ENCODE measurements around the gene GZMM. TPM values are rescaled to one million over a fixed set of nuclear protein-coding genes. Genes with fewer than 3 reads are reported as not detected.

Gene GZMM
- total and polyA plus RNA-seq, 2 experiments from 2014 or later: 0.29 TPM; not detected in 1

GRCh38 chr19:496986-497385 is 46.9 kb upstream of the GZMM start:
- Mint-ChIP-seq H3K9me3 (peaks cover 12% of the 10 kb centered on the region), H3K27me3 (ENCODE audit: insufficient read depth, low read depth, poor library complexity) (peaks cover 41% of the 10 kb centered on the region), H3K4me3 (peak overlapping the region; percentile 63; the same call in 2 of the 3 replicates), H3K27ac (no peak overlapping the region), H3K36me3 (ENCODE audit: low read depth) (peaks cover 2% of the 10 kb centered on the region; the same call in 2 of the 3 replicates), H3K4me1 (peaks cover 8% of the 10 kb centered on the region)
- Histone ChIP-seq H2AFZ (no peak overlapping the region), H3K27me3 (ENCODE audit: insufficient read depth) (peaks cover 42% of the 10 kb centered on the region), H3K4me2 (peak overlapping the region; percentile 81), H3F3A (replicated peaks; ENCODE audit: low read depth) (peaks cover 3% of the 10 kb centered on the region; the same call in 1 of the 2 replicates), H3K4me3 (peak overlapping the region; percentile 64), H3K27ac (ENCODE audit: low read depth) (no peak overlapping the region), H3K9me2 (ENCODE audit: insufficient read depth) (no peaks in the 10 kb centered on the region), H4K20me1 (replicated peaks; ENCODE audit: insufficient read depth) (no peaks in the 10 kb centered on the region), H3K4me1 (ENCODE audit: insufficient read depth) (no peaks in the 10 kb centered on the region), H3K36me3 (ENCODE audit: insufficient read depth) (no peaks in the 10 kb centered on the region), H3K79me2 (replicated peaks; ENCODE audit: insufficient read depth) (no peaks in the 10 kb centered on the region)
- TF ChIP-seq POLR2AphosphoS5 (IDR thresholded peaks at IDR 0.05; ENCODE audit: low read depth): no peak
- no peak for TF ChIP-seq ZNF331 (CRISPR knock-in tag; IDR thresholded peaks at IDR 0.05; ENCODE audit: low read depth)
- TF ChIP-seq JUNB (IDR thresholded peaks at IDR 0.05; ENCODE audit: unreplicated experiment): no peak
- TF ChIP-seq, protein P1, sequence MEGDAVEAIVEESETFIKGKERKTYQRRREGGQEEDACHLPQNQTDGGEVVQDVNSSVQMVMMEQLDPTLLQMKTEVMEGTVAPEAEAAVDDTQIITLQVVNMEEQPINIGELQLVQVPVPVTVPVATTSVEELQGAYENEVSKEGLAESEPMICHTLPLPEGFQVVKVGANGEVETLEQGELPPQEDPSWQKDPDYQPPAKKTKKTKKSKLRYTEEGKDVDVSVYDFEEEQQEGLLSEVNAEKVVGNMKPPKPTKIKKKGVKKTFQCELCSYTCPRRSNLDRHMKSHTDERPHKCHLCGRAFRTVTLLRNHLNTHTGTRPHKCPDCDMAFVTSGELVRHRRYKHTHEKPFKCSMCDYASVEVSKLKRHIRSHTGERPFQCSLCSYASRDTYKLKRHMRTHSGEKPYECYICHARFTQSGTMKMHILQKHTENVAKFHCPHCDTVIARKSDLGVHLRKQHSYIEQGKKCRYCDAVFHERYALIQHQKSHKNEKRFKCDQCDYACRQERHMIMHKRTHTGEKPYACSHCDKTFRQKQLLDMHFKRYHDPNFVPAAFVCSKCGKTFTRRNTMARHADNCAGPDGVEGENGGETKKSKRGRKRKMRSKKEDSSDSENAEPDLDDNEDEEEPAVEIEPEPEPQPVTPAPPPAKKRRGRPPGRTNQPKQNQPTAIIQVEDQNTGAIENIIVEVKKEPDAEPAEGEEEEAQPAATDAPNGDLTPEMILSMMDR (conservative IDR thresholded peaks at IDR 0.05; ENCODE audit: low read depth in 2 of 2): no peak
- no peak for TF ChIP-seq EZH2phosphoT487 (IDR thresholded peaks at IDR 0.05; ENCODE audit: unreplicated experiment)
- TF ChIP-seq, protein P2, sequence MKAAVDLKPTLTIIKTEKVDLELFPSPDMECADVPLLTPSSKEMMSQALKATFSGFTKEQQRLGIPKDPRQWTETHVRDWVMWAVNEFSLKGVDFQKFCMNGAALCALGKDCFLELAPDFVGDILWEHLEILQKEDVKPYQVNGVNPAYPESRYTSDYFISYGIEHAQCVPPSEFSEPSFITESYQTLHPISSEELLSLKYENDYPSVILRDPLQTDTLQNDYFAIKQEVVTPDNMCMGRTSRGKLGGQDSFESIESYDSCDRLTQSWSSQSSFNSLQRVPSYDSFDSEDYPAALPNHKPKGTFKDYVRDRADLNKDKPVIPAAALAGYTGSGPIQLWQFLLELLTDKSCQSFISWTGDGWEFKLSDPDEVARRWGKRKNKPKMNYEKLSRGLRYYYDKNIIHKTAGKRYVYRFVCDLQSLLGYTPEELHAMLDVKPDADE (IDR thresholded peaks at IDR 0.05): no peak
- TF ChIP-seq NANOG (IDR thresholded peaks at IDR 0.05; ENCODE audit: borderline replicate concordance): no peak
- TF ChIP-seq, protein P3, sequence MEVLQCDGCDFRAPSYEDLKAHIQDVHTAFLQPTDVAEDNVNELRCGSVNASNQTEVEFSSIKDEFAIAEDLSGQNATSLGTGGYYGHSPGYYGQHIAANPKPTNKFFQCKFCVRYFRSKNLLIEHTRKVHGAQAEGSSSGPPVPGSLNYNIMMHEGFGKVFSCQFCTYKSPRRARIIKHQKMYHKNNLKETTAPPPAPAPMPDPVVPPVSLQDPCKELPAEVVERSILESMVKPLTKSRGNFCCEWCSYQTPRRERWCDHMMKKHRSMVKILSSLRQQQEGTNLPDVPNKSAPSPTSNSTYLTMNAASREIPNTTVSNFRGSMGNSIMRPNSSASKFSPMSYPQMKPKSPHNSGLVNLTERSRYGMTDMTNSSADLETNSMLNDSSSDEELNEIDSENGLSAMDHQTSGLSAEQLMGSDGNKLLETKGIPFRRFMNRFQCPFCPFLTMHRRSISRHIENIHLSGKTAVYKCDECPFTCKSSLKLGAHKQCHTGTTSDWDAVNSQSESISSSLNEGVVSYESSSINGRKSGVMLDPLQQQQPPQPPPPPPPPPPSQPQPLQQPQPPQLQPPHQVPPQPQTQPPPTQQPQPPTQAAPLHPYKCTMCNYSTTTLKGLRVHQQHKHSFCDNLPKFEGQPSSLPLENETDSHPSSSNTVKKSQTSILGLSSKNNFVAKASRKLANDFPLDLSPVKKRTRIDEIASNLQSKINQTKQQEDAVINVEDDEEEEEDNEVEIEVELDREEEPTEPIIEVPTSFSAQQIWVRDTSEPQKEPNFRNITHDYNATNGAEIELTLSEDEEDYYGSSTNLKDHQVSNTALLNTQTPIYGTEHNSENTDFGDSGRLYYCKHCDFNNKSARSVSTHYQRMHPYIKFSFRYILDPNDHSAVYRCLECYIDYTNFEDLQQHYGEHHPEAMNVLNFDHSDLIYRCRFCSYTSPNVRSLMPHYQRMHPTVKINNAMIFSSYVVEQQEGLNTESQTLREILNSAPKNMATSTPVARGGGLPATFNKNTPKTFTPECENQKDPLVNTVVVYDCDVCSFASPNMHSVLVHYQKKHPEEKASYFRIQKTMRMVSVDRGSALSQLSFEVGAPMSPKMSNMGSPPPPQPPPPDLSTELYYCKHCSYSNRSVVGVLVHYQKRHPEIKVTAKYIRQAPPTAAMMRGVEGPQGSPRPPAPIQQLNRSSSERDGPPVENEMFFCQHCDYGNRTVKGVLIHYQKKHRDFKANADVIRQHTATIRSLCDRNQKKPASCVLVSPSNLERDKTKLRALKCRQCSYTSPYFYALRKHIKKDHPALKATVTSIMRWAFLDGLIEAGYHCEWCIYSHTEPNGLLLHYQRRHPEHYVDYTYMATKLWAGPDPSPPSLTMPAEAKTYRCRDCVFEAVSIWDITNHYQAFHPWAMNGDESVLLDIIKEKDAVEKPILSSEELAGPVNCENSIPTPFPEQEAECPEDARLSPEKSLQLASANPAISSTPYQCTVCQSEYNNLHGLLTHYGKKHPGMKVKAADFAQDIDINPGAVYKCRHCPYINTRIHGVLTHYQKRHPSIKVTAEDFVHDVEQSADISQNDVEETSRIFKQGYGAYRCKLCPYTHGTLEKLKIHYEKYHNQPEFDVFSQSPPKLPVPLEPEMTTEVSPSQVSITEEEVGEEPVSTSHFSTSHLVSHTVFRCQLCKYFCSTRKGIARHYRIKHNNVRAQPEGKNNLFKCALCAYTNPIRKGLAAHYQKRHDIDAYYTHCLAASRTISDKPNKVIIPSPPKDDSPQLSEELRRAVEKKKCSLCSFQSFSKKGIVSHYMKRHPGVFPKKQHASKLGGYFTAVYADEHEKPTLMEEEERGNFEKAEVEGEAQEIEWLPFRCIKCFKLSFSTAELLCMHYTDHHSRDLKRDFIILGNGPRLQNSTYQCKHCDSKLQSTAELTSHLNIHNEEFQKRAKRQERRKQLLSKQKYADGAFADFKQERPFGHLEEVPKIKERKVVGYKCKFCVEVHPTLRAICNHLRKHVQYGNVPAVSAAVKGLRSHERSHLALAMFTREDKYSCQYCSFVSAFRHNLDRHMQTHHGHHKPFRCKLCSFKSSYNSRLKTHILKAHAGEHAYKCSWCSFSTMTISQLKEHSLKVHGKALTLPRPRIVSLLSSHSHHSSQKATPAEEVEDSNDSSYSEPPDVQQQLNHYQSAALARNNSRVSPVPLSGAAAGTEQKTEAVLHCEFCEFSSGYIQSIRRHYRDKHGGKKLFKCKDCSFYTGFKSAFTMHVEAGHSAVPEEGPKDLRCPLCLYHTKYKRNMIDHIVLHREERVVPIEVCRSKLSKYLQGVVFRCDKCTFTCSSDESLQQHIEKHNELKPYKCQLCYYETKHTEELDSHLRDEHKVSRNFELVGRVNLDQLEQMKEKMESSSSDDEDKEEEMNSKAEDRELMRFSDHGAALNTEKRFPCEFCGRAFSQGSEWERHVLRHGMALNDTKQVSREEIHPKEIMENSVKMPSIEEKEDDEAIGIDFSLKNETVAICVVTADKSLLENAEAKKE (CRISPR knock-in tag; IDR thresholded peaks at IDR 0.05): no peak
- TF ChIP-seq, protein P4, sequence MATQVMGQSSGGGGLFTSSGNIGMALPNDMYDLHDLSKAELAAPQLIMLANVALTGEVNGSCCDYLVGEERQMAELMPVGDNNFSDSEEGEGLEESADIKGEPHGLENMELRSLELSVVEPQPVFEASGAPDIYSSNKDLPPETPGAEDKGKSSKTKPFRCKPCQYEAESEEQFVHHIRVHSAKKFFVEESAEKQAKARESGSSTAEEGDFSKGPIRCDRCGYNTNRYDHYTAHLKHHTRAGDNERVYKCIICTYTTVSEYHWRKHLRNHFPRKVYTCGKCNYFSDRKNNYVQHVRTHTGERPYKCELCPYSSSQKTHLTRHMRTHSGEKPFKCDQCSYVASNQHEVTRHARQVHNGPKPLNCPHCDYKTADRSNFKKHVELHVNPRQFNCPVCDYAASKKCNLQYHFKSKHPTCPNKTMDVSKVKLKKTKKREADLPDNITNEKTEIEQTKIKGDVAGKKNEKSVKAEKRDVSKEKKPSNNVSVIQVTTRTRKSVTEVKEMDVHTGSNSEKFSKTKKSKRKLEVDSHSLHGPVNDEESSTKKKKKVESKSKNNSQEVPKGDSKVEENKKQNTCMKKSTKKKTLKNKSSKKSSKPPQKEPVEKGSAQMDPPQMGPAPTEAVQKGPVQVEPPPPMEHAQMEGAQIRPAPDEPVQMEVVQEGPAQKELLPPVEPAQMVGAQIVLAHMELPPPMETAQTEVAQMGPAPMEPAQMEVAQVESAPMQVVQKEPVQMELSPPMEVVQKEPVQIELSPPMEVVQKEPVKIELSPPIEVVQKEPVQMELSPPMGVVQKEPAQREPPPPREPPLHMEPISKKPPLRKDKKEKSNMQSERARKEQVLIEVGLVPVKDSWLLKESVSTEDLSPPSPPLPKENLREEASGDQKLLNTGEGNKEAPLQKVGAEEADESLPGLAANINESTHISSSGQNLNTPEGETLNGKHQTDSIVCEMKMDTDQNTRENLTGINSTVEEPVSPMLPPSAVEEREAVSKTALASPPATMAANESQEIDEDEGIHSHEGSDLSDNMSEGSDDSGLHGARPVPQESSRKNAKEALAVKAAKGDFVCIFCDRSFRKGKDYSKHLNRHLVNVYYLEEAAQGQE (IDR thresholded peaks at IDR 0.05; ENCODE audit: unreplicated experiment): no peak
- TF ChIP-seq ZNF114 (CRISPR knock-in tag; IDR thresholded peaks at IDR 0.05): no peak
- no peak for ATAC-seq
- DNase-seq (ENCODE audit: low spot score): peak; percentile 50

Data from GM23338 (cell line).